GM23338 (cell line): ENCODE measurements around the gene DLG2.

Experiments used
- CREB1 ChIP-seq: fragments of 250-450 bp; sonication (Bioruptor Pico); IDR thresholded peaks from 2 replicates; pipeline ENCODE4 v1.5.0; 2020; ENCODE audit warnings: low read depth, mild to moderate bottlenecking, moderate library complexity
- CTCF ChIP-seq, 2 experiments: fragments of 200-600 bp in 1 of 2; sonication (generic) in 1 of 2; conservative IDR thresholded peaks; 2 replicates each; pipeline versions ENCODE4 v1.5.1 to v1.6.1; 2016 to 2017; ENCODE audit warnings: antibody characterized with exemption in 2 of 2, low read depth in 2 of 2, mild to moderate bottlenecking in 2 of 2, moderate library complexity in 1 of 2
- ETS1 ChIP-seq: IDR thresholded peaks from 2 replicates; pipeline ENCODE4 v1.6.1; 2016; ENCODE audit warnings: antibody characterized with exemption
- EZH2 ChIP-seq: fragments of 200-600 bp; sonication (generic); IDR thresholded peaks from one replicate; pipeline ENCODE4 v1.8.0; 2017; ENCODE audit warnings: antibody characterized with exemption, mild to moderate bottlenecking, low read depth; ENCODE audit not compliant: unreplicated experiment
- EZH2phosphoT487 ChIP-seq: fragments of 200-600 bp; sonication (generic); IDR thresholded peaks from one replicate; pipeline ENCODE4 v1.8.1; 2018; ENCODE audit warnings: antibody characterized with exemption; ENCODE audit not compliant: unreplicated experiment
- JUNB ChIP-seq: IDR thresholded peaks from one replicate; pipeline ENCODE4 v1.6.1; 2016; ENCODE audit warnings: antibody characterized with exemption; ENCODE audit not compliant: unreplicated experiment
- POLR2AphosphoS5 ChIP-seq: IDR thresholded peaks from 2 replicates; pipeline ENCODE4 v1.6.1; 2016; ENCODE audit warnings: antibody characterized with exemption, low read depth
- REST ChIP-seq: IDR thresholded peaks from one replicate; pipeline ENCODE4 v1.6.1; 2018; ENCODE audit warnings: antibody characterized with exemption; ENCODE audit not compliant: unreplicated experiment
- STAT1 ChIP-seq: IDR thresholded peaks from one replicate; pipeline ENCODE4 v1.6.1; 2016; ENCODE audit warnings: antibody characterized with exemption; ENCODE audit not compliant: unreplicated experiment
- ZNF114 ChIP-seq: fragments of 250-450 bp; sonication (Bioruptor Pico); IDR thresholded peaks from 2 replicates; pipeline ENCODE4 v1.5.0; 2020; ENCODE audit warnings: mild to moderate bottlenecking, moderate library complexity

DNA sequence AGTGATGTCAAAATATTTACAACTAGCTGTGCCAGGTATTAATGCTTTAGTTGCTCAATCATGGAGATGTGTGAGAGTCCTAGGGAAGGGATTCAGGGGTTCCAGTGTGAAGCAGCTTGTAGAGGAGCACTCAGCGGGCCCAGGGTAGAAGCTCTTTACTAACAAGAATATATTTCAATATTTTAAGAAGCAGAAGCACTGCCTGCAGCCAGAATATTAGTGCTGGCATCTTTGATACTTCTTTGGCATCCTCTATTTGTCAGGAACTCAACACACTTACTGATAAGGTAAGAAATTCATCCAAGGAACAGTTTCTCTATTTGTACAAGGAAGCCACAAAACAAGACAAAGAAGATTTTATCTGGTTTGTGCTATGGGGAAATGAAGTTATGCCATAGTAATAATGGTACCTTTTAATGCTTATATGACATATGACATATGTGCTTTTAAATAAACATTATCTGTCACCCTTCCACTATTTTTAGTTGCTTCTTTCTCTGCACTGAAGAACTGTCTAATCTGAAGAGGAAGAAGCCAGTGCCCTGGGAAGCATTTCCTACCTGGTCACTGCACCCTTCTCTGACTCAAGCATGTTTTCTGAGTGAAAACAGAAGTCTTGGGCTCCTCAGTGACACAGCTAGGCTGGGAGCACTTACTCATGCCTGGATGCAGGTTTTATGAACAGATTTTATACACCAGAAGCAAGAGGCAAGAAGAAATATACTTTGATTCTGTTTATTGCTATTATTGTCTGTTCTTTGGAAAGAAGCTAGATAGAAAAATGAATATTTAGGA lies 1952.8 kb downstream of the DLG2 start:
- TF ChIP-seq CREB1 (CRISPR knock-in tag) (no peak), CTCF (conservative IDR thresholded peaks at IDR 0.05; ENCODE audit: low read depth in 2 of 2) (no peak), EZH2phosphoT487 (no peak), POLR2AphosphoS5 (no peak), STAT1 (no peak), REST (no peak), EZH2 (no peak), ETS1 (no peak), JUNB (no peak), ZNF114 (CRISPR knock-in tag) (no peak)
